Subcutaneous adipose tissue (tissue), 4 donors: Measurements from ENCODE around the gene LBX1. TPM values are rescaled to one million over a fixed set of nuclear protein-coding genes. Genes with fewer than 3 reads are reported as not detected.

Experiments used
- total RNA-seq, 4 donors: library from RNA; depleted of rRNA; stranded (reverse); fragments of >200 nt; gene quantifications; one replicate each; pipeline ENCODE4 v1.1.0, GENCODE V29; 2016
- TF ChIP-seq, protein P1 (sequence below): fragments of 450-650 bp; IDR thresholded peaks from one replicate; pipeline ENCODE4 v1.5.1; 2016; ENCODE audit warnings: low read depth, mild to moderate bottlenecking, control low read depth, antibody characterized with exemption, moderate library complexity

The LBX1 gene, protein sequence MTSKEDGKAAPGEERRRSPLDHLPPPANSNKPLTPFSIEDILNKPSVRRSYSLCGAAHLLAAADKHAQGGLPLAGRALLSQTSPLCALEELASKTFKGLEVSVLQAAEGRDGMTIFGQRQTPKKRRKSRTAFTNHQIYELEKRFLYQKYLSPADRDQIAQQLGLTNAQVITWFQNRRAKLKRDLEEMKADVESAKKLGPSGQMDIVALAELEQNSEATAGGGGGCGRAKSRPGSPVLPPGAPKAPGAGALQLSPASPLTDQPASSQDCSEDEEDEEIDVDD
- total RNA-seq: not detected

DNA sequence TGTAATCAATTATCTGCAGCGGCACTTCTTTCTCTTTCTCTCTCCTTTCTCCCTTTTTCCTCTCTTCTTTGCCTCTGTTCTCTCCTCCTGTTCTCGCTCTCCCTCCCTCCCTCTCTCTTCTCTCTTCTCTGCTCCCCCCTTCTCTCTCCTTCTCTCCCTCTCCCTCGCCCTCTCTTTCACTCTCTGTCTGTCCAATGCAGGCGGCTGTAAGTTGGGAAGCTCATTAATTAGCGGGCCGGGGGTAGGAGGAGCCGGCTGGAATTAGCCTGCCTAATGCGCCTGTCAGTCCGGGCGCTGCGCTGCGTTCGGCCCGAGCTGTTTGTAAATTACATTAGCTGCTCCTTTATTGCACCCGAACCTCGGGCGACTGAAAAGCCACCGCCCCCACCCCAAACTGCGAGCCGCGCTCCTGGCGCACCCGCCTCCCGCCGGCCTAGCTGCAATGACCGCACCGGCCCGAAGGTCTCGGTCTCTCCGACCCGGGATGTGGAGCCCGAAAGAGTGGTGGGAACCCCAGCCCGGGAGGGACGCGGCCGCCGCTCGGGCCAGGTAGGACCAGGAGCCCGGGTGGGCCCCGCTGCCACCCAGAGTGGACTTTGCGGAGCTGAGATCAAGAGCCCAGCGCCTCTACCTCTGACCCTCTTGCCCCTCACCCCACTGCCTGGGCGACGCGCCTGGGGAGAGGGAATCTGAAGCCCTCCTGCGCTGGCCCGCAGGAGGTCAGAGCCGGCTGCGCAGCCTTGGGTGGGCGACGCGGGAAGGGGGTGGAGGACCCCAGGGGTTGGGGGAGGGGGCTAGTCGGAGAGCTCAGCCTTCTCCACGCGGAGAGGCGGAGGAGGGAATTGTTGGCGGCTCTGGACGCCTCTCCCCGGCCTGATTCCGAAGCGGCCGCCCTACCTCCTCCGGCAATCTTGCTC, at the start of gene LBX1:
TSS of gene LBX1 (minus strand) at position 198 of the 917 bp plus-strand sequence. CDS start 648 bp downstream, outside the sequence.
- TF ChIP-seq, protein P1, sequence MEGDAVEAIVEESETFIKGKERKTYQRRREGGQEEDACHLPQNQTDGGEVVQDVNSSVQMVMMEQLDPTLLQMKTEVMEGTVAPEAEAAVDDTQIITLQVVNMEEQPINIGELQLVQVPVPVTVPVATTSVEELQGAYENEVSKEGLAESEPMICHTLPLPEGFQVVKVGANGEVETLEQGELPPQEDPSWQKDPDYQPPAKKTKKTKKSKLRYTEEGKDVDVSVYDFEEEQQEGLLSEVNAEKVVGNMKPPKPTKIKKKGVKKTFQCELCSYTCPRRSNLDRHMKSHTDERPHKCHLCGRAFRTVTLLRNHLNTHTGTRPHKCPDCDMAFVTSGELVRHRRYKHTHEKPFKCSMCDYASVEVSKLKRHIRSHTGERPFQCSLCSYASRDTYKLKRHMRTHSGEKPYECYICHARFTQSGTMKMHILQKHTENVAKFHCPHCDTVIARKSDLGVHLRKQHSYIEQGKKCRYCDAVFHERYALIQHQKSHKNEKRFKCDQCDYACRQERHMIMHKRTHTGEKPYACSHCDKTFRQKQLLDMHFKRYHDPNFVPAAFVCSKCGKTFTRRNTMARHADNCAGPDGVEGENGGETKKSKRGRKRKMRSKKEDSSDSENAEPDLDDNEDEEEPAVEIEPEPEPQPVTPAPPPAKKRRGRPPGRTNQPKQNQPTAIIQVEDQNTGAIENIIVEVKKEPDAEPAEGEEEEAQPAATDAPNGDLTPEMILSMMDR: no peak

DNA sequence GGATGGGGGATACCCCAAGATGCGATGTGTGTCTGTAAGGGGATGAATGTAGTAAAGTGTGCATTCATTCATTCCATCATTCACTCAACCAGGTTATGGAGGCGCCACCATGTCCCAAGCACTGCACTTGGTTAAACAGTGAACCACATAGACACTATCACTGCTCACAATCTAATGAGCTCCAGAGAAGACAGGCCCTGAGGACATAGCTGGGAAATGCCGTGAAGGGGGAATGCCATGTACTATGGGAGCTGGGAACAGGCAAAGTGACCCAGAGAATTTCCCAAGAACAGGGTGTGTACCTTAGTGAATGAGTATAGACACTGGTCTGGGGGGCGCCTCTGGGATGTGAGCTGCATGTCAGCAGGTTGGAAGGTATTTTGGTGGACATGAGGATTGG, 44.5 kb upstream of the LBX1 start:
- TF ChIP-seq, protein P1: no peak

DNA sequence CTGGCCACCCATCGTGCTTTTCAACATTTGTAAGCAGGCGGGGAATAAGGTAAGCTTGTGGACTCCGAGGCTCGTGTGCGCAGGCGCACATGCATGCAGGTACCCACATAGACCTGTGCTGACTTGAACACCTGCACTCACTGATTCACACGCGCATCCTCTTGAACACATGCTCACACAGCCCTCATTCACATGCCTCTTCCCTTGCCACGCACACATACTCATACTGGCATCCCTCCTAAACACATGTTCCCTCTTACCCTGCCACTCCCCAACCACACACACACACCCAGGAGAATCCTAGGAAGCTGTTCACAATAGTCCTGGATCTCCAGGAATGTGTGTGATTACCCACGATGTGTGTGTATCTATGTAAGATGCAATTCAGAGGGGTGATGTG, 44.1 kb upstream of the LBX1 start:
- TF ChIP-seq, protein P1: no peak

DNA sequence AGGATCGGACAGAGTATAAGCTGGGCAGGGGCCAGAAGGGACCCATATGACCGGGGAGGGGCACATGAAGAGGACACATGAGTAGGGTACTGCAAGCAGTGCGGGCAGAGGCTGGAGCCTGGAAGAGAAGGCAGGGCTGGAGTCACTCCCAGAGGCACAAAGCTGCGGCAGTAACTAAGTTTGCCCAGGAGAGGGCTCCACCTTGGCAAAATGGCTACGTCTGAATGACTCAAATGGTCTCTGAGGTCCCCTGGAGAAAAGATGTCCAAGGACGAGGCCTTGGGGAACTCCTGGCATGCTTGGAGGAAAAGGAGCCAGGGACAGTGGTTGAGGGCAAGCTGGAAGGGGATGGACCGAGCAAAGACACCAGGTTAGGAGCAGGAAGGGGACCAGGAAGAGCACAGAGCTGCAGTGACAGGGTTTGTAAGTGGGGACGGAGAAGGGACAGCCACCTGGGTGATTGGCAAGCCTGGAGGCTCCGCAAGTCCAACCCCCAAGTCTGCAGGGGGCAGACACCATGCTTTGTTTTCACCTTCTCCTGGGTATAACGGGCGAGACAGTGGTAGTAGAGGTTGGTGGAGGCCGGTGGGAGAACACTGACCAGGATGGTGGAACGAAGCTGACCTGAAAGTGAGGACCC, 43.1 kb upstream of the LBX1 start:
- TF ChIP-seq, protein P1: no peak

DNA sequence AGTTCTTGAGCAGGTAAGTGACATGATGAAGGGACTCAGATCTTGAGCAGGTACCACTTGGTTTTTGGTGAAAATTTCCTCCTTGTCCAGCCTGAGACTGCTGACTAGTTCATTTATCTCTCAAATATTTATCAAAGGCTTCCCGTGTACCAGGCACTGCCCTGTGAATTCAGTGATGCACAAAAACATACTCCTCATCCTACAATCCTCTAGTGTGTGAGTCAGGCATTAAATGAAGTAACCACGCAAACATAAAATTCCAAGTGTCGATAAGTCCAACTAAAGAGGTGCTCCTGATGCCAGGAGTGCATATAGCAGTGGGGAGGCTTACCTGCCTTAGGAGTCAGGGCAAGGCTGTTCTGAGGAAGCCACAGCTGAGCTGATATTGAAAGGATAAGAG, 41.5 kb upstream of the LBX1 start:
- TF ChIP-seq, protein P1: no peak

DNA sequence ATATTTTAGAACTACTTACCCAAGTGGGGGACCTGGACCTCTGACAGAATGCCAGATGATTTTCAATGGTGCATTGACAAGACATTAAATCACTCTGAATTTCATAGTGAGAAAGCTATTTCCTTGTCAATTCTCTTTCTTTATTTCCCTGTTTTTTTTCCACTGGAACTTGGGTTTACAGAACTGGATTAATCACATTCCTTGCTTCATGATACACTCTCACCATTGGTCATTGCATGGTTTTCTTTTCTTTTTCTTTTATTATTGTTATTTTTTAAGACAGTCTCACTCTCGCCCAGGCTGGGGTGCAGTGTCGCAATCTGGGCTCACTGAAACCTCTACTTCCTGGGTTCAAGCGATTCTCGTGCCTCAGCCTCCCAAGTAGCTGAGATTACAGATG, 38.5 kb upstream of the LBX1 start:
- TF ChIP-seq, protein P1: no peak

DNA sequence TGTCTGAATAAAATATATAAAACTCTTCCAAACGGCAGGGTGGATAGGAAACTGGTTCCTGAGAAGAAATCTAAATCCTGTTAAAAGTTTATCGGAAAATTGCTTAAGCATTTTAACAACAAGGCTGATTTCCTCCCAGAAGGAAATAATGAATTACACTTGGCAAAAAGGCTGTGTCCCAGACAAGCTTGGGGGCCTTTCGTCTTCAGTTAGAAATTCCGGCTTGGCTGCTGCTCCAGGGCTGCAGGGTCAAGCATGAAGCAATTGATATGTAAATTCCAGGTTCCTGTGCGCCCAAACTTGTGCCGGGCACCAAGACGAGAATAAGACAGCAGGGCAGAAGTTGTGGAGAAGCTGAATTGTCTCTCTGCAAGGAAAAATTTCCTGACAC, 38.0 kb upstream of the LBX1 start:
- TF ChIP-seq, protein P1: no peak
